BLaER1 treated with 17β-estradiol and CSF1 and Interleukin-3, amounts not matched to agents 10 nM and 100 nM (cell line): Measurements from ENCODE around the gene KRTAP4-1.
"Not testable (repeated sequence)": the region's sequence is repeated elsewhere in the genome, so short reads cannot be mapped to it uniquely, and the experiment has no call there.

Source experiments
- H3K27ac ChIP-seq, 11 experiments: shearing (Covaris generic); formaldehyde crosslinking; 2 replicates each; pipeline ENCODE4 v1.8.1; 2022
- H3K27me3 ChIP-seq, 11 experiments: shearing (Covaris generic); formaldehyde crosslinking; 2 replicates each; pipeline ENCODE4 v1.8.1; 2022
- H3K36me3 ChIP-seq, 11 experiments: shearing (Covaris generic); formaldehyde crosslinking; 2 replicates each; pipeline ENCODE4 v1.8.1; 2022
- H3K4me1 ChIP-seq, 10 experiments: shearing (Covaris generic); formaldehyde crosslinking; 2 replicates each; pipeline ENCODE4 v1.8.1; 2022
- H3K4me2 ChIP-seq, 11 experiments: shearing (Covaris generic); formaldehyde crosslinking; 2 replicates each; pipeline ENCODE4 v1.8.1; 2022
- H3K4me3 ChIP-seq, 10 experiments: shearing (Covaris generic); formaldehyde crosslinking; 2 replicates each; pipeline ENCODE4 v1.8.1; 2022
- H3K9ac ChIP-seq, 11 experiments: shearing (Covaris generic); formaldehyde crosslinking; 2 replicates each; pipeline ENCODE4 v1.8.1; 2022
- H3K9me3 ChIP-seq, 11 experiments: shearing (Covaris generic); formaldehyde crosslinking; replicated peaks in 1 of 11; 2 replicates each; pipeline ENCODE4 v1.8.1; 2022
- H4K20me1 ChIP-seq, 11 experiments: shearing (Covaris generic); formaldehyde crosslinking; 2 replicates each; pipeline ENCODE4 v1.8.1; 2022
- Cebpa-rat ChIP-seq, 11 experiments: shearing (Covaris generic); IDR thresholded peaks; 2 replicates each; pipeline ENCODE4 v1.8.1; 2022

KRTAP4-1 gene

DNA sequence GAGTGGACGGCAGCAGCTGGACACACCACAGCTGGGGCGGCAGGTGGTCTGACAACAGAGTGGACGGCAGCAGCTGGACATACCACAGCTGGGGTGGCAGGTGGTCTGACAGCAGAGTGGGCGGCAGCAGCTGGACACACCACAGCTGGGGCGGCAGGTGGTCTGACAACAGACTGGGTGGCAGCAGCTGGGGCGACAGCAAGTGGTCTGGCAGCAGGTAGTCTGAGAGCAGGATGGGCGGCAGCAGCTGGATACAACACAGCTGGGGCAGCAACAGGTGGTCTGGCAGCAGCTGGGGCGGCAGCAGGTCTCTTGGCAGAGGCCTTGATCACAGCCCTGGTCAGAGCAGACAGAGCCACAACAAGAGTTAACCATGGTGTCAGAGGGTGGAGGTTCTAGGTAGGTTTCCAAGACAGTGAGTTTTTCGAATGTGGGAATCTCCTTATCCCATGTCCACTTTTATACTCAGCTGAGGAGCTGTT is at the start of gene KRTAP4-1:
Gene KRTAP4-1, minus strand, starts transcription at position 432 of the 482 bp plus-strand sequence. Its CDS starts 57 bp downstream, at position 375.
- no peak within 1 kb of the TSS for H3K4me2 ChIP-seq
- no peaks in the 10 kb centered on the region for H4K20me1 ChIP-seq
- H3K27ac ChIP-seq = no peak within 1 kb of the TSS
- H3K36me3 ChIP-seq = no peaks in the 10 kb centered on the region
- no peaks in the 10 kb centered on the region for H3K9me3 ChIP-seq
- no peaks in the 10 kb centered on the region for H3K27me3 ChIP-seq
- no peaks in the 10 kb centered on the region for H3K4me1 ChIP-seq
- H3K9ac ChIP-seq = no peak within 1 kb of the TSS
- no peak within 1 kb of the TSS for H3K4me3 ChIP-seq
- no peak for TF ChIP-seq Cebpa-rat (IDR thresholded peaks at IDR 0.05)

DNA sequence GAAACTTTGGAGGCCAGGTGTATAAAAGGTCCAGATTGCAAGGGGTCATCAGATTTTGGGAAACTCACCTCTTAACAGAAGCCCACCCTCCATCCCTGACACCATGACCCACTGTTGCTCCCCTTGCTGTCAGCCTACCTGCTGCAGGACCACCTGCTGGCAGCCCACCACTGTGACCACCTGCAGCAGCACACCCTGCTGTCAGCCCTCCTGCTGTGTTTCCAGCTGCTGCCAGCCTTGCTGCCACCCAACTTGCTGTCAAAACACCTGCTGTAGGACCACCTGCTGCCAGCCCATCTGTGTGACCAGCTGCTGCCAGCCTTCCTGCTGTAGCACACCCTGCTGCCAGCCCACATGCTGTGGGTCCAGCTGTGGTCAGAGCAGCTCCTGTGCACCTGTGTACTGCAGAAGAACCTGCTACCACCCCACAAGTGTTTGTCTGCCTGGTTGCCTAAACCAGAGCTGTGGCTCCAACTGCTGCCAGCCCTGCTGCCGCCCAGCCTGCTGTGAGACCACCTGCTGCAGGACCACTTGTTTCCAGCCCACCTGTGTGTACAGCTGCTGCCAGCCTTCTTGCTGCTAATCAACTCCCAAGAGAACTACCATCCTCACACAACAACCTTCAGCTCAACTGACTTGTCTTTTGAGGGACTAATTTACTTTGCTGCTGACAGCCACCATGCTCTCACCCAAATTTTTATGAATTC is 47.8 kb upstream of the KRTAP4-1 start, which contains the start of gene KRTAP9-3:
Gene KRTAP9-3, plus strand, starts transcription at position 51 of the 707 bp plus-strand sequence. Its CDS starts 53 bp downstream, at position 104.
- H3K9ac ChIP-seq, H3K9me3 ChIP-seq, H4K20me1 ChIP-seq, H3K36me3 ChIP-seq, H3K27me3 ChIP-seq, H3K4me3 ChIP-seq, H3K27ac ChIP-seq, H3K4me2 ChIP-seq, H3K4me1 ChIP-seq: not testable (repeated sequence)

DNA sequence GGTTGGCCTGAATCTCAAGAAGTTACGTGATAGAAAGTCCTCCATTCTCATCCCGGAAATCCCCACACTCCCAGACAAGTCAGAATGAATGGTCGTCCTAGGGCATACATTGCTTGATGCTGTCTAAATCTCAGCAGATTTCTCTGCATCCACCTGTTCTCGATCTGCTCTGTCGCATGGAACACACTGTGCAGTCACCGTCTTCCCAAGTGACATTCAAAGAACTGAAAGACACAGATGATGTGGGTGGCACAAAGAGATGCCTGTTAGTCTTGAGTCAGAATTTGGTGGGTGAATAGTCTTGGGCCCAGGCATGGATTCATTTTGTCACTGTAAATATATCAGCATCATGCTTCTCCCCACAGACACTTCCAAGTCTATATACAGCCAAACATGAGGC is 47.0 kb upstream of the KRTAP4-1 start:
- H3K27me3 ChIP-seq = no peaks in the 10 kb centered on the region
- no peaks in the 10 kb centered on the region for H4K20me1 ChIP-seq
- no peak overlapping the region for H3K27ac ChIP-seq
- no peak overlapping the region for H3K9ac ChIP-seq
- no peak overlapping the region for H3K4me3 ChIP-seq
- H3K36me3 ChIP-seq = no peaks in the 10 kb centered on the region
- no peak for TF ChIP-seq Cebpa-rat (IDR thresholded peaks at IDR 0.05)
- no peak overlapping the region for H3K4me2 ChIP-seq
- no peaks in the 10 kb centered on the region for H3K9me3 ChIP-seq
- no peaks in the 10 kb centered on the region for H3K4me1 ChIP-seq

DNA sequence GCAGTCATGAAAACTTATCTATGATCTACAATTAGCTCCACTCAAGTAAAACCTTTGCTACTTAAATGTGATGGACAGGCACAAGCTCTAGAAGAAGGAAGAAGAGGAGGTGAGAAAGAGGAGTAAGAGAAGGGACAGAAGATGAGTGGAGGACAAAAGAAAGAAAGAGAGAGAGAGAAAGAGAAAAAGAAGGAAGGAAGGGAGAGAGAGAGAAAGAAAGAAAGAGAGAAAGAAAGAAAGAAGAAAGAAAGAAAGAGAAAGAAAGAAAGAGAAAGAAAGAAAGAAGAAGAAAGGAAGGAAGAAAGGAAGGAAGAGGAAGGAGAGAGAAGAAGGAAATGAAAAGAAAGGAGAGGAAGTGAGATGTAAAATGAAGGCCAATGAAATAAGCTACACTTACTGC is 45.4 kb upstream of the KRTAP4-1 start:
- Histone ChIP-seq H3K4me3 (no peak overlapping the region), H4K20me1 (no peaks in the 10 kb centered on the region), H3K9me3 (0 out of 22 replicates have a peak, but pooled peaks cover 0 to 6% (median 0%) of the 10 kb centered on the region in 11 experiments), H3K4me2 (no peak overlapping the region), H3K27ac (no peak overlapping the region), H3K9ac (no peak overlapping the region), H3K36me3 (no peaks in the 10 kb centered on the region), H3K4me1 (no peaks in the 10 kb centered on the region), H3K27me3 (no peaks in the 10 kb centered on the region)
- no peak for TF ChIP-seq Cebpa-rat (IDR thresholded peaks at IDR 0.05)

DNA sequence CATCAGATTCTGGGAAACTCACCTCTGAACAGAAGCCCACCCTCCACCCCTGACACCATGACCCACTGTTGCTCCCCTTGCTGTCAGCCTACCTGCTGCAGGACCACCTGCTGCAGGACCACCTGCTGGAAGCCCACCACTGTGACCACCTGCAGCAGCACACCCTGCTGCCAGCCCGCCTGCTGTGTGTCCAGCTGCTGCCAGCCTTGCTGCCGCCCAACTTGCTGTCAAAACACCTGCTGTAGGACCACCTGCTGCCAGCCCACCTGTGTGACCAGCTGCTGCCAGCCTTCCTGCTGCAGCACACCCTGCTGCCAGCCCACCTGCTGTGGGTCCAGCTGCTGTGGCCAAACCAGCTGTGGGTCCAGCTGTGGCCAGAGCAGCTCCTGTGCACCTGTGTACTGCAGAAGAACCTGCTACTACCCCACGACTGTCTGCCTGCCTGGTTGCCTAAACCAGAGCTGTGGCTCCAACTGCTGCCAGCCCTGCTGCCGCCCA is 41.9 kb upstream of the KRTAP4-1 start, which contains the start of gene KRTAP9-2:
Gene KRTAP9-2, plus strand, starts transcription at position 51 of the 498 bp plus-strand sequence. Its CDS starts 7 bp downstream, at position 58.
- not testable (repeated sequence) for H3K4me2 ChIP-seq, H3K27ac ChIP-seq, H3K27me3 ChIP-seq, H3K9me3 ChIP-seq, H3K4me1 ChIP-seq, H4K20me1 ChIP-seq, H3K36me3 ChIP-seq, H3K9ac ChIP-seq, H3K4me3 ChIP-seq

DNA sequence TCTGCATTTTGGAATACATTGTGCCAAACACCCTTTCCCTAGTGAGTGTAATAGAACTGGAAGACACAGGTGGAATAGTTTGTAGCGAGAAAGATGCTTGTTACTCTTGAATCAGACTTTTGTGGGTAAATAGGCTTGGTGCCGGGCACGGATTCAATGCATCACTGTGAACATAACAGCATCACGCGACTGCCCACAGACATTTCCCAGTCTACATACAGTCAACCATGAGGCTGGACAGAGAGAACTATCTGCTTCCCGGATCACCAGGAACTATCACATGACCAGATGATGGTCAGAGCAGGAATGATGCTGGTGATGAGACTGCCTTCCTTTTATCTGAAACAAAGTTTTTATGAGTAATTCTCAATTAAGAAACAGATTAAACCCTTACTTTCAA is 41.3 kb upstream of the KRTAP4-1 start:
- no peak overlapping the region for H3K4me2 ChIP-seq
- H3K27me3 ChIP-seq = no peaks in the 10 kb centered on the region
- H4K20me1 ChIP-seq = no peaks in the 10 kb centered on the region
- H3K4me3 ChIP-seq = no peak overlapping the region
- peaks cover 0 to 5% (median 0%) of the 10 kb centered on the region in 10 experiments; a peak in 4 of 20 replicates for H3K4me1 ChIP-seq
- no peak for TF ChIP-seq Cebpa-rat (IDR thresholded peaks at IDR 0.05)
- H3K36me3 ChIP-seq = no peaks in the 10 kb centered on the region
- H3K27ac ChIP-seq = no peak overlapping the region
- H3K9me3 ChIP-seq = 0 out of 22 replicates have a peak, but pooled peaks cover 0 to 6% (median 0%) of the 10 kb centered on the region in 11 experiments
- no peak overlapping the region for H3K9ac ChIP-seq

DNA sequence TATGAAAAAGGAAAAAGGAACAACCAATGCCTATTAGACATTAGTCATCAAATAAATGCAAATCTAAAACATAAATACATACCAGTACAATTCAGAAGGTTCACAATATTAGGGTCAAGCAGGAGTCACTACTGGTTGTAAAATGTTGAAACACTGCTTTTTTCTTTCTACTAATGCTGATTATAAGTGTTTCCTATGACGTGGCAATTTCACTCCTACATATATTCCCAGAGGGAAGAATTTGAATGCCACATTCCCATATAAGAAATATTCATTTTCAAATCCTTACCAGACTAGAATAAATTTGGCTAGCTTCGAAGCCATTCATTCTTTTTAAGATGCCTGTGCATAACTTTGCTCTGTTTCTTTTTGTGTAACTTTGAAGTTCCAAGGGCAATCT is 39.1 kb upstream of the KRTAP4-1 start:
- Histone ChIP-seq H3K27me3 (no peaks in the 10 kb centered on the region), H3K36me3 (no peaks in the 10 kb centered on the region), H4K20me1 (no peaks in the 10 kb centered on the region), H3K9me3 (peaks cover 1 to 12% (median 8%) of the 10 kb centered on the region in 11 experiments; a peak in 10 of 22 replicates), H3K27ac (no peak overlapping the region), H3K4me3 (no peak overlapping the region), H3K4me2 (no peak overlapping the region), H3K4me1 (peaks cover 0 to 6% (median 0%) of the 10 kb centered on the region in 10 experiments; a peak in 4 of 20 replicates), H3K9ac (no peak overlapping the region)
- TF ChIP-seq Cebpa-rat (IDR thresholded peaks at IDR 0.05) = no peak

DNA sequence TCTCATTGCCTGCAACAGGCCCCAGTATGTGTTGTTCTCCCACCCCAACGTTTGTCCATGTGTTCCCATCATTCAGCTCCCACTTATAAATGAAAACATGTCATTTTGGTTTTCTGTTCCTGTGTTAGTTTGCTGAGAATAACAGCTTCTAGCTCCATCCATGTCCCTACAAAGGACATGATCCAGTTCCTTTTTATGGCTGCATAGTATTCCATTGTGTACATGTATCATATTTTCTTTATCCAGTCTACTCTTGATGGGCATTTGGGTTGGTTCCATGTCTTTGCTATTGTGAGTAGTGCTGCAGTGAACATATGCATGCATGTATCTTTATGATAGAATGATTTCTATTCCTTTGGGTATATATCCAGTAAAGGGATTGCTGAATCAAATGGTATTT is 31.0 kb upstream of the KRTAP4-1 start:
- H3K27ac ChIP-seq = no peak overlapping the region
- H4K20me1 ChIP-seq = no peaks in the 10 kb centered on the region
- no peaks in the 10 kb centered on the region for H3K36me3 ChIP-seq
- no peak overlapping the region for H3K9ac ChIP-seq
- H3K4me2 ChIP-seq = no peak overlapping the region
- H3K4me1 ChIP-seq = peaks cover 0 to 16% (median 7%) of the 10 kb centered on the region in 10 experiments; a peak in 12 of 20 replicates
- TF ChIP-seq Cebpa-rat (IDR thresholded peaks at IDR 0.05) = no peak
- no peaks in the 10 kb centered on the region for H3K27me3 ChIP-seq
- H3K4me3 ChIP-seq = no peak overlapping the region
- H3K9me3 ChIP-seq = peaks cover 4 to 12% (median 8%) of the 10 kb centered on the region in 11 experiments; a peak in 11 of 22 replicates

DNA sequence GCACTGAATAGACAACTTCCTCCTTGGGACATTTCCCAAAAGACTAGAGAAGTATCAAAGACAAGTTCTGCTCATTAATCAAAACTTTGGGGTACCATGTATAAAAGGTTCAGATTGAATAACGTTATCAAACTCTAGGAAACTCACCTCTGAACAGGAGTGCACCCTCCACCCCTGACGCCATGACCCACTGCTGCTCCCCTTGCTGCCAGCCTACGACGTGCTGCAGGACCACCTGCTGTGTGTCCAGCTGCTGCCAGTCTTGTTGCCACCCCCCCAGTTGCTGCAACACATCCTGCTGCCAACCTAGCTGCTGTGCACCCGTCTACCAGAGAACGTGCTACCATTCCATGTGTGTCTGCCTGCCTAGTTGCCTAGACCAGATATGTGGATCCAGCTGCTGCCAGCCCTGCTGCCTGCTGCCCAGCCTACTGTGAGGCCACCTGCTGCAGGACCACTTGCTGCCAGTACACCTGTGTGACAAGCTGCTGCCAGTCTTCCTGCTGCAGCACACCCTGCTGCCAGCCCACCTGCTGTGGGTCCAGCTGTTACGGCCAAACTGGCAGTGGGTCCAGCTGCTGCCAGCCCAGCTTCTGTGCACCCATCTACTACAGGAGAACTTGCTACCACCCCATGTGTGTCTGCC is 27.9 kb upstream of the KRTAP4-1 start:
- Histone ChIP-seq H3K9me3 (no peaks in the 10 kb centered on the region), H3K36me3 (no peaks in the 10 kb centered on the region), H3K27me3 (no peaks in the 10 kb centered on the region), H3K27ac (no peak overlapping the region), H4K20me1 (no peaks in the 10 kb centered on the region), H3K4me2 (peak overlapping the region in 5 of 11 experiments; percentile 4 to 50 (median 30); a peak in 7 of 22 replicates), H3K9ac (no peak overlapping the region), H3K4me3 (no peak overlapping the region), H3K4me1 (peaks cover 0 to 16% (median 7%) of the 10 kb centered on the region in 10 experiments; a peak in 12 of 20 replicates)
- no peak for TF ChIP-seq Cebpa-rat (IDR thresholded peaks at IDR 0.05)
